Activated T-helper 1 cell treated with Interleukin-2 at 50 U/mL for 16 hours (primary cell): ENCODE results near the gene CHAC1.

ENCODE experiments used
- DNase-seq: peaks from one replicate; pipeline ENCODE4 v3.0.0-alpha.2; 2020; ENCODE audit warnings: low read depth

CHAC1 gene

DNA sequence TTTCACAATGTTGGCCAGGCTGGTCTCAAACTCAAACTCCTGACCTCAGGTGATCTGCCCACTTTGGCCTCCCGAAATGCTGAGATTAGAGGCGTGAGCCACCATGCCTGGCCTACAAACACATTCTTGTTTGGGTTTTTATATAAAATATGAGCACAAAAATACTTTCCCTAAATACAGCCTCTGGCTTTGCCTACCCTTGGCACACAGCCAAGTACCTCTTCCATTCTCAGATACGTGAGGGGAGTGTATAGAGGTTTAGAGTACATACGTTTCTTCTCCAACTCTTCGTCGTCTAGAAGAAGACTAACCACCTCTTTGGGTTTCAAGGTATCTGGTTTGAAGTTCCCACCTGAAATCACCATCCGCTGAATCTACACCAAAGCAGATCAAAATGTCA lies 33.5 kb downstream of the CHAC1 start:
- no peak for DNase-seq

DNA sequence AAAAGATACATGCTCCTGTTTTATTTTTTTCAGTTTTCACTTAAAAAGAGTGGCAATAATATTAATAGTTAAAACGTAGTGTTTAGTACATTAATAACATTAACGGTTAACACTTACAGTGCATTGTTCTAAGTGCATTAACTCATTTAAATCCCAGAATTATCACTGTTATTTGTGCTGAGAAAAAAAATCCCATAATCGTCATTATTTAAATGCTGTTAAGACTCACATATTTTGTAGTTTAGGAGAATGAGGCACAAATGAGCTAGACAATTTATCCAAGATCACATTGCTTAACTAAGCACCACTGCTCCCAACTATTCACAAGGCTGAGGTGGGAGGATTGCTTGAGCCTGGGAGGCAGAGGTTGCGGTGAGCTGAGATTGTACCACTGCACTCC lies 34.9 kb downstream of the CHAC1 start:
- no peak for DNase-seq

DNA sequence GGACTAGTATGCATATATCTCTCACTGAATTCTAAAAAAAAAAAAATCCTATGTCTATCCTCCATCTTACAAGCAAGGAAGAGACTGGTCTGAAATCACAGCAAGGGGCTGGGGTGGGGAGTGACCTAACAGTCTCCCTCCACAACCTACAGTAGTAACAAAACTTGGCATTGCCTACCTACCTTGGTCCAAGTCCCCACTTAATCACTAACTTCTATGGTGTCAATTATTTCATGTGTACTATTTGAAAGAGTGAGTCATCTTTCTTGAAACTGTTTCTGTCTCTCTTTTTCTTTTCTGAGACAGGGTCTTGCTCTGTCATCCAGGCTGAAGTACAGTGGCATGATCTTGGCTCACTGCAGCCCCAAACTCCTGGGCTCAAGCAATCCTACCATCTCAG lies 36.8 kb downstream of the CHAC1 start:
- DNase-seq: no peak

DNA sequence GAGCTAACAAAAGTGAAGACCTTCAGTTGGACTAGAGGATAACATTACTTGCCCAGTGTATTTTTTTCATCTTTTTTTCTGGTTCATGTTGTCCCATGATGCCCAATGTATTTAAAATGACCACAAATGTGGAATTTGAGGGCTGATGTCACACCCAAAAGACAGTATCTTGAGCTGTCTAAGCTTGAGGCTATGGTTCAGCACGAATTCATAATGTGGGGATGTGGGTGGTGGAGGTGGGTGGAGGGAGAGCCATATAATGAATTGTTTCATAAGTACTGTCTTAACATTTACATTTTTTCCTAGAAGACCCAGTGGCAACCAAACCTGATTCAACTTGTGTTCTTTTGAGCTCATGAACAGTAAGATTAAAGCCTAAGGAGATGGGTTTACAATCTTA lies 37.5 kb downstream of the CHAC1 start:
- no peak for DNase-seq

DNA sequence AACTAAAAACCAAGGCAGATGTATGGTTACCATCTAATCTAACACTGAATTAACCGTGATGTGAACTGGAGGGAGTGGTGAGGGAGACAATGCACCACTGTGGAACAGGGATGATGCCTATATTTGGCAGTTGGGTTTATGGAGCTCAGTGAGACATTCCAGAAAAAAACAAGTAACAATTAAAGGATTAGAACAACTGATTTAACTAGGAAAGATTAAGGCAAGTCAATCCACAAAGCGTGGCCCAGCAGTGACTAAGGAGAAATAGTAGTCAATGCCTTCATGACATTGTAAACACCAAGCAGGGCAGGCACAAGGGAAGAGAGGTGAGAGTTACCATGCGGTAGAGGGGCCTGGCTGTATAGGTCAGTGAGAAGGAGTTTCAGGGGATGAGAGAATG lies 38.1 kb downstream of the CHAC1 start:
- no peak for DNase-seq

DNA sequence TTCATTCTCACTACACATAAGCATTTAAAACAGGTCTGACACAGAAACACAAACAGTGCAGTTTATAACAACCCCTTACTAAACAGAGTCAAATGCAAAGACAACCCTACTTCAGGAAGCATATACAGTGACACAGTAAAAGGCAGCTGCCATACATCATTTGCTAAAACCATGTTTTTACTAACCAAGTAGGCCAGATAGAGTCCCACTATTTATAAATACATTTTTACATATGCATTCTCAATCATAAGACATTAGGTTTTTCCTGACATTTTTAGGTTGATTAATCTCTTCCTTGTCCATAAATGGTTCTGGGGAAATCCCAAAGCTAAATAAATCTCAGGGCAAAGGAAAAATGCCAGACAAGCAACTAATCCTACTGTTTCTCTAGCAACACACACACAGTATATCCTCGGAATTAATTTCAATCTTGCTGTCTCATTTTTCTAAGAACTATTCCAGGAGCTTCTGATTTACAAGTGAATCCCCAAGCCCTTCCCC lies 39.0 kb downstream of the CHAC1 start:
- no peak for DNase-seq

DNA sequence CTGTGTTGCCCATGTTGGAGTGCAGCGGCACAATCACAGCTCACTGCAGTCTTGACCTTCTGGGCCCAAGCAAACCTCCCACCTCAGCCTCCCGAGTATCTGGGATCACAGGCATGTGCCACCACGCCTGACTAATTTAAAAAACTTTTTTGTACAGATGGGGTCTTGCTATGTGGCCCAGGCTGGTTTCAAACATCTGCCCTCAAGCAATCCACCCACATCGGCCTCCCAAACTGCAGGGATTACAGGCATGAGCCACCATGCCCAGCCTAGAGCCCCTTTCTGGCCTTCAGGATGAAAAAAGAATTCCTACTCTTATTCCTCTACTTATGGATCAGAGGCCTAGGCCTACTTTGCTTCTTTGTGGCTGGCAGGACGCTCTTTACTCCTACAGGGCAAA lies 39.6 kb downstream of the CHAC1 start:
- no peak for DNase-seq

DNA sequence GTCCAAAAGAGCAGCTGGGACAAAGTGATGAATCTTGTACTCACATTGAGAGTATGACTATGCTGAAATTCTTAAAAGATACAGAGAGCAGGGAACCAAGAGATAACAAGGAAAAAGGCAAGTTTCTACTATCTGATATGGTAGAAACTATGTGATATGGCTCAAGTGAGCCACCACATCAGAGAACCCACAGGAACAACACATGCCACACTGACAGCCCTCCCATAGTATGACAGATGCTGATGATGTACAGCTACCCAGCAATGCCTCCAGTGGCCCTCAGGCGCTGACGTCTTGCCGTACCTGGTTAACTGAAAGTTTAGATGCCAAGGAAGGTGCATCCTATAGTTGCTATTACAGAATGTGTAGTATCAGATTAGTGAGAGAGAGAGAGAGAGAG lies 42.4 kb downstream of the CHAC1 start:
- DNase-seq: no peak

DNA sequence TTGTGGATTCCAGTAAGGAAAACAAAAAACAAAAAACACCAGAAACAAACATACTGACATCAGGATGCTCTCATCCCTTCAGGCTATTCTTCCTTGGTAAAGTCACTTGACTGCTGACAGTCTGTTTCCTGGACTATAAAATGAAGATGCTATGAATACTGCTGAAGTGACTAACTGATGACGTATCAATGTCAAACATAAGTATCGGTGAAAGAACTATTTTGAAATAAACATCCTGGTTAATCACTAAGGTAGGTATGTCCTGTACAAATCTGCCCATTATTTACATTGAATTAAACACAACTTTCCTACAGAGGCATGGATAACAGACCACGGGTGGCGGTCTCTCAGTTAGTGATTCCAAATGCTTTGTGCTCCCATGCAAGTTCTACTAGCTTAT lies 45.9 kb downstream of the CHAC1 start:
- no peak for DNase-seq

DNA sequence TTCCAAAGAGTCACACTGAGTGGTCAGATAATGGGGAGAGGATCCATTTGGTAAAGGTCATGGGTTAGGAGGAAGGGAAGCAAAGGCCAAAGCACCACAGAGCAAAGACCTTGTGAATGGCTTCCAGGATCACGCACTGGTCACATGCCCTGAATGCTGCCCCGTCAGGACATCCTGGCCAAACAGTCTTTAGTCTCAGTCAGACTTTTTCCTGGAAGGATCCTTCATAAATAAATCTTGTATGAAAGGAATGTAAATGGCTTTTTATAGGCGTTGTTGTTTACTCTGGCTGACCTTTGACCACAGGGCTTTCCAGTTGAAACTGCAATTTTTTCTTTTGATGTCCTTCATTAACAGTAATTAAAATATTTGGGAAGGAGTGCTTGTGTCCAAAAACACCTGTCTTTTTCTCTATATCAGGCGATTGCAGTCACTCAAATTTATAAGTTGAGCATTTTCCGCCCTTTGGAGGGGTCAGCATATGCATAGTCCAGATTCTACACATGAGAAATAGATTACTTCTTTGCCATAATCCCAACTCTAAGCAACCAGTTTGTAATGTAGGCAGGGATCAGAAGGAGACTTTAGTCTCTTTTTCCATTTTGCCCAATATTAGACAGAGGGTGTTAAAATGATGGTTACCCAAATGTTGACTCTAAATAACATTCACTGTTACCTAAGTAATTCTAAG lies 48.4 kb downstream of the CHAC1 start:
- no peak for DNase-seq

DNA sequence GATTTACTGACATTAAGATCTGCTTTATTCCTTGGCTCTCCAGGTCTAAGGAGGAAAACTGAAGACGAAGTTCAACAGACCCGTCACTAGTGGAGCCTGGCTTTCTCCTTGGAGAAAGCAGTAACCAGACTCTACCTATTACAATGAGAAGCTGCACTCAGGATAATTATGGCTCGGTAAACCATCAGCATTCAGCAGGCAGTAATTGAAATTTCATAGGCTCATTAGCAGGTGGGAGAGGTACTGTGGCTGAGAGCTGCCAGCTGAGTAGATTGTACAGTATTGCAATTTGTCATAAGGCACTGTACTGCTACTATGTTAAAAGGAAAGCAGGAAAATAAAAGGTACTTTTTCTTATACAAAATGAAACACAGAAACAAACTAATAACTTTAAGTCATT lies 51.2 kb downstream of the CHAC1 start:
- DNase-seq: no peak
